ENCODE data around the gene H2AZ1.

H2AZ1 gene

GRCh38 chr4:99946356-99947189 lies 3.5 kb downstream of the H2AZ1 start, which contains the start of gene DNAJB14:
Gene DNAJB14 (minus strand): TSS chr4:99946618. CDS start chr4:99946571, 47 bp downstream.
- Histone ChIP-seq H3F3A (ENCODE audit: insufficient read depth, low read length) (peaks cover 10% of the 10 kb centered on the region), H3K4me1 (ENCODE audit: insufficient read depth, low read length, severe bottlenecking) (peaks cover 53% of the 10 kb centered on the region), H2AFZ (ENCODE audit: low read length) (no peak within 1 kb of the TSS), H3K9me3 (ENCODE audit: low read length) (no peaks in the 10 kb centered on the region), H3K36me3 (ENCODE audit: insufficient read depth, low read length) (peaks cover 51% of the 10 kb centered on the region), H3K27ac (ENCODE audit: low read depth, low read length, poor library complexity, severe bottlenecking) (peak within 1 kb of the TSS; percentile 94), H3K79me2 (ENCODE audit: insufficient read depth, low read length) (peaks cover 56% of the 10 kb centered on the region), H3K9me2 (ENCODE audit: low read depth, low read length) (no peaks in the 10 kb centered on the region), H4K20me1 (ENCODE audit: insufficient read depth, low read length) (no peaks in the 10 kb centered on the region), H3K9ac (ENCODE audit: low read length) (peak within 1 kb of the TSS; percentile 99), H3K27me3 (ENCODE audit: insufficient read depth, low read length) (no peaks in the 10 kb centered on the region), H3K4me3 (ENCODE audit: low read depth, low read length, poor library complexity, severe bottlenecking) (peak within 1 kb of the TSS; percentile 99), H3K4me2 (ENCODE audit: low read length) (peak within 1 kb of the TSS; percentile 87)
- TF ChIP-seq CTCF (IDR thresholded peaks at IDR 0.05; ENCODE audit: low read length): no peak
- TF ChIP-seq EZH2 (IDR thresholded peaks at IDR 0.05; ENCODE audit: borderline replicate concordance, low read length): no peak

DNA sequence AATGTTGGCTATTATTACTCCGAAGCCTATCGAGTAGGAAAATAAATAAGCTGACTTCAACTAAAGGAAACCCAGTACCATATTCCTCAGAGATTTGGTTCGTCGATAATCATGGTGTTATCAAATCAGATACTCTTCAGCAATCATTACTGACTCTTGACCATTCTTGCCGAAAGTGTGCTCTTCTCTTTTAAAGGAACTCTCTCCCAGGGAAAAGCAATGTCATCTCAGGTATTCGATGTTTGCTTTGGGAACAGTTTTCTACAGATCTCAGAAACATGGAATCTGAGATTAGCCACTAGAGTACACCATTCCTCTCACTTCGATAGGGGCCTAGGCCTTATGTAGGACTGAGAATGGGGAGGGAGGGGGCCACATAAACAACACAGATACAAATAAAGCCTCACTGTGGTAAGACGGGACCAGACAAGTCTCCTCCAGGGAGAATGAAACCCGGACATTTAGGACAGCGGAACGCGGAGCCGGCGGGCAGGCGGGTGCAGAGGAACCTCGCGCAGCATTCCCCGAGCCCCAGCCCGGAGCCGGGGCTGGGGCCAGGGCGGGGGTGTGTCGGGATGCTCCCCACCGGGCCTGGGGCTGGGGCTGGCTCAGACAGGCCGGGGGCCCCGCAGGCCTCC lies 4.2 kb downstream of the H2AZ1 start:
- Histone ChIP-seq H3K27ac (ENCODE audit: low read depth, low read length, poor library complexity, severe bottlenecking) (peak overlapping the region; percentile 72), H3K9me2 (ENCODE audit: low read depth, low read length) (no peaks in the 10 kb centered on the region), H3K79me2 (ENCODE audit: insufficient read depth, low read length) (peaks cover 63% of the 10 kb centered on the region), H3K9ac (ENCODE audit: low read length) (peak overlapping the region; percentile 99), H3K36me3 (ENCODE audit: insufficient read depth, low read length) (peaks cover 56% of the 10 kb centered on the region), H3K9me3 (ENCODE audit: low read length) (no peaks in the 10 kb centered on the region), H2AFZ (ENCODE audit: low read length) (no peak overlapping the region), H3K4me2 (ENCODE audit: low read length) (peak overlapping the region; percentile 87), H3F3A (ENCODE audit: insufficient read depth, low read length) (peaks cover 10% of the 10 kb centered on the region), H3K4me3 (ENCODE audit: low read depth, low read length, poor library complexity, severe bottlenecking) (peak overlapping the region; percentile 99), H4K20me1 (ENCODE audit: insufficient read depth, low read length) (no peaks in the 10 kb centered on the region), H3K4me1 (ENCODE audit: insufficient read depth, low read length, severe bottlenecking) (peaks cover 45% of the 10 kb centered on the region), H3K27me3 (ENCODE audit: insufficient read depth, low read length) (no peaks in the 10 kb centered on the region)
- TF ChIP-seq EZH2 (IDR thresholded peaks at IDR 0.05; ENCODE audit: borderline replicate concordance, low read length): no peak
- no peak for TF ChIP-seq CTCF (IDR thresholded peaks at IDR 0.05; ENCODE audit: low read length)

- Histone ChIP-seq H3K36me3 (ENCODE audit: insufficient read depth, low read length) (peaks cover 50% of the 10 kb centered on the region), H3K9ac (ENCODE audit: low read length) (no peak overlapping the region), H3F3A (ENCODE audit: insufficient read depth, low read length) (peaks cover 10% of the 10 kb centered on the region), H3K4me1 (ENCODE audit: insufficient read depth, low read length, severe bottlenecking) (peaks cover 44% of the 10 kb centered on the region), H2AFZ (ENCODE audit: low read length) (no peak overlapping the region), H3K27ac (ENCODE audit: low read depth, low read length, poor library complexity, severe bottlenecking) (no peak overlapping the region), H3K4me2 (ENCODE audit: low read length) (no peak overlapping the region), H3K4me3 (ENCODE audit: low read depth, low read length, poor library complexity, severe bottlenecking) (no peak overlapping the region), H3K79me2 (ENCODE audit: insufficient read depth, low read length) (peaks cover 74% of the 10 kb centered on the region), H3K27me3 (ENCODE audit: insufficient read depth, low read length) (no peaks in the 10 kb centered on the region), H3K9me2 (ENCODE audit: low read depth, low read length) (no peaks in the 10 kb centered on the region), H4K20me1 (ENCODE audit: insufficient read depth, low read length) (no peaks in the 10 kb centered on the region), H3K9me3 (ENCODE audit: low read length) (no peaks in the 10 kb centered on the region)
- no peak for TF ChIP-seq EZH2 (IDR thresholded peaks at IDR 0.05; ENCODE audit: borderline replicate concordance, low read length)
- no peak for TF ChIP-seq CTCF (IDR thresholded peaks at IDR 0.05; ENCODE audit: low read length)
Measured at GRCh38 chr4:99943904-99944437, 6.1 kb downstream of the H2AZ1 start.

Data from OCI-LY1 (cell line).